Mucosa of stomach (tissue), 1 donor: Measurements from ENCODE around the gene GOLGA8J.
"Not testable (repeated sequence)": the region's sequence is repeated elsewhere in the genome, so short reads cannot be mapped to it uniquely, and the experiment has no call there.

Experiments used
- H3K27me3 ChIP-seq: one replicate; pipeline ENCODE4 v1.7.0; 2013; ENCODE audit warnings: mild to moderate bottlenecking, low read length; ENCODE audit not compliant: control insufficient read depth, insufficient read depth
- H3K36me3 ChIP-seq: one replicate; pipeline ENCODE4 v1.7.0; 2013; ENCODE audit warnings: low read length; ENCODE audit not compliant: control insufficient read depth, insufficient read depth
- H3K4me1 ChIP-seq: one replicate; pipeline ENCODE4 v1.7.0; 2013; ENCODE audit warnings: mild to moderate bottlenecking, low read length; ENCODE audit not compliant: control insufficient read depth, insufficient read depth
- H3K4me3 ChIP-seq: one replicate; pipeline ENCODE4 v1.7.0; 2013; ENCODE audit warnings: low read length
- H3K9ac ChIP-seq: one replicate; pipeline ENCODE4 v1.7.0; 2013; ENCODE audit warnings: mild to moderate bottlenecking, low read length, moderate library complexity
- H3K9me3 ChIP-seq: one replicate; pipeline ENCODE4 v1.7.0; 2013; ENCODE audit warnings: mild to moderate bottlenecking, low read length, moderate library complexity; ENCODE audit not compliant: control insufficient read depth
- donor health status: Pancreatic carcinoma.

Gene GOLGA8J

DNA sequence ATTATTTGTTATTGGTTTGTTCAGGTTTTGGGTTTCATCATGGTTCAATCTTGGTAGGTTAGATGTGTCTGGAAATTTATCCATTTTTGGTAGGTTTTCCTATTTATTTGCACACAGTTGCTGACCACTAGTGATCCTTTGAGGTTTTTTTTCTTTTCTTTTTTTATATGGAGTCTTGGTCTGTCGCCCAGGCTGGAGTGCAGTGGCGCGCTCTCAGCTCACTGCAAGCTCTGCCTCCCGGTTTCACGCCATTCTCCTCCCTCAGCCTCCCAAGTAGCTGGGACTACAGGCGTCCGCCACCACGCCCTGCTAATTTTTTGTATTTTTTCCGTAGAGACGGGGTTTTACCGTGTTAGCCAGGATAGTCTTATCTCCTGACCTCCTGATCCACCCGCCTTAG is 20.1 kb downstream of the GOLGA8J start:
- H3K9me3 ChIP-seq, H3K4me3 ChIP-seq, H3K4me1 ChIP-seq, H3K36me3 ChIP-seq, H3K27me3 ChIP-seq, H3K9ac ChIP-seq: not testable (repeated sequence)

DNA sequence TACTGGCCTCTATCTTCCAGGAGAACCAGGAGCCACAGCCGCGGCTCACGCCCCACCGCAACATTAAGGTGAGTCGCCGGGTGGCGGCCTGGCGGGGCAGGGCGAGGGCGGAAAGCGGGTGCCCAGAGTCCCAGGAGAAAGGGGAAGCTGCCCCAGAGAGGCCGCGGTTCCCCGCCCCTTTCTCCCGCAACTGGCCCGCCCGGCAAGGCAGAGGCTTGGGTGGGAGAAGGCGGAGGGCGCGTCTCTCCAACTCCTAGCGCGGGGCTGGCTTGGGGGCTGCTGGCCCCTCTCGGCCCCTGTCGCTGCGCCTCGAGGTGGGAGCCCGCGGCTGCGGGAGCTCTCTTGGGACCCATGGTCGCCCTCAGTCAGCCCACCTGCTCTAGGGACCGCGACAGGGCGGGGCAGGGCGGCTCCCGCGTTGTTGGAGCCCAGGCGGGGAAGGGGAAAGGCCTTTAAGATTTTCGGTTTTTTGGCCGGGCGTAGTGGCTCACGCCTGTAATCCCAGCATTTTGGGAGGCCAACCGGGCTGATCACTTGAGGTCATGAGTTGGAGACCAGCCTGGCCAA is 21.3 kb downstream of the GOLGA8J start:
- H3K27me3 ChIP-seq, H3K4me1 ChIP-seq, H3K9ac ChIP-seq, H3K9me3 ChIP-seq, H3K36me3 ChIP-seq, H3K4me3 ChIP-seq: not testable (repeated sequence)

DNA sequence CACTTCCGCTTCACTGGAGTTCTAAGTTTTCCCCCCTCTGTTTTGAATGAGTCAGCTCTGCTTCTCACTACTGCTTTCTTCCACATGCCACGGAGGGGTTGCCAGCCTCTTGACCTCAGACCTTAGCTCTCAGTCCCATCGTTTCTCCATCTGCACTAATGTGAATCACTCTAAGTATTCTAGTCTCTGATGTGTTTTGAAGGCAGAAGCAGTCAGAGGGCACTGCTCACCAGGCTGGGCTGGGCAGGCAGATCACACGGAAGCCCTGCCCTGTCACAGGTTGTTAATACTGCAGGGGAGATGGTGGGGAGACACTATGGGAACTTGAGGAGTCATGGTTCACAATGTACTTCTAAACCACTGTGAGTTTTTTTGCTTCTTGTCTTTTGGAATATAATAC is 27.8 kb downstream of the GOLGA8J start:
- not testable (repeated sequence) for H3K9ac ChIP-seq, H3K36me3 ChIP-seq

DNA sequence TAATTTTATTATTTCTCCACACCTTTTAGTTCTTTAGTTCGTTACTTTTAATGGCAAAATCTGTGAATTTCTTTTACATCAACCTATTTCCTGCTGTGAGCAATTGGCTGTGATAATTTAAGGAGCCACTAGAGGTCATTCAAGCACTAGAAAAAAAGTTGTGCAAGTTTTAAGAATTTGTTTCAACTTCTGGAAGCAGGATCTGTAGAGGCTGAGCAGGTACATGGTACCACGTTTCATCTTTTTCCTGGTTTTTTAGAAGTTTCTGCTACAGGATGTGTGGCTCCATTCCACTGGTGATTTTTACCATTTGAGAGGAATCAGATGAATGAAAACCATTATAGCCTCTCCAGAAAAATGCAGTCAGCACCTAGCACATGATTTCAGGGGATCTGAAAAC is 47.3 kb downstream of the GOLGA8J start:
- not testable (repeated sequence) for H3K9me3 ChIP-seq, H3K27me3 ChIP-seq, H3K4me1 ChIP-seq, H3K4me3 ChIP-seq, H3K9ac ChIP-seq, H3K36me3 ChIP-seq

More for the DNA sequence above, 27.8 kb downstream of the GOLGA8J start:
- H3K4me1 ChIP-seq, H3K4me3 ChIP-seq, H3K9me3 ChIP-seq, H3K27me3 ChIP-seq: not testable (repeated sequence)

DNA sequence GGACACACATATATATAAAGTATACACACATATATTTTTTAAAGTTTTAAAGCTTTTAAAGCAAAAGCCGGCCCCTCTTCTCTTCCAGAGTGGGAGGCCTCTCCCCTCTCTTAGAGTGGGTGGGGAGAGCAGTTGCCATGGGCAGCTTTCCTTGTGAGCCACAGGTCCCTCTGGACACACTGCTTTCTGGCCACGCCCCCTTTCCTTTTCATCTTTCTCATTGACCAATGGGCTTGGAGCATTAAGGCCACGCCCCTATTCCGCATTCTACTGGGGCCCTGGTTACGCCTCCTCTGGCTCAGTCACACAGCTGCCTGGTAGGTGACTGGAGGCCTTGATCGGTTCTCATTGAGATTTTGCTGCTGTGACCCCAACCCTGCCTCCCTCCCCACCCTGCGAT is 52.0 kb downstream of the GOLGA8J start, which contains the start of gene GOLGA8T:
Gene GOLGA8T (plus strand): TSS at position 301 of the 400 bp plus-strand sequence. CDS start 98 bp downstream, at position 399.
- not testable (repeated sequence) for H3K27me3 ChIP-seq, H3K36me3 ChIP-seq, H3K9me3 ChIP-seq, H3K9ac ChIP-seq, H3K4me3 ChIP-seq, H3K4me1 ChIP-seq
